GM12878 (cell line): Measurements from ENCODE around the gene AOPEP. TPM values are rescaled to one million over a fixed set of nuclear protein-coding genes. Genes with fewer than 3 reads are reported as not detected.

Source experiments
- ATAC-seq: fragments of 200-7000 bp; cut with Tn5 transposase; 3 replicates; pipeline ENCODE4 v1.9.1; 2020; ENCODE audit warnings: mild to moderate bottlenecking, moderate library complexity
- BruUV-seq: library from RNA; stranded (reverse); fragments of 400-500 nt; replicated peaks from 2 replicates; lab custom pipeline; 2021; lab: Mats Ljungman, UMichigan
- CTCF ChIA-PET: fragments of 300-600 bp; sonication (Branson Sonifier 250); formaldehyde crosslinking; extraction: SDS; loops from one replicate; lab custom pipeline; 2021; ENCODE audit warnings: inconsistent platforms; lab: Yijun Ruan, JAX
- POLR2A ChIA-PET: fragments of 350-600 bp; formaldehyde crosslinking; extraction: SDS; loops from one replicate; lab custom pipeline; 2021; ENCODE audit warnings: inconsistent platforms; lab: Charles Lee
- RAD21 ChIA-PET: fragments of 300-600 bp; sonication (Branson Sonifier 250); formaldehyde crosslinking; loops from one replicate; lab custom pipeline; 2023; ENCODE audit warnings: antibody characterized with exemption; ENCODE audit not compliant: unreplicated experiment; lab: Charles Lee
- SMC1A ChIA-PET: fragments of 300-600 bp; sonication (Branson Sonifier 250); formaldehyde crosslinking; loops from one replicate; lab custom pipeline; 2023; ENCODE audit not compliant: unreplicated experiment, uncharacterized antibody; lab: Charles Lee
- DNase-seq: peaks from one replicate; pipeline ENCODE4 v3.0.0-alpha.2; 2011; ENCODE audit warnings: low read depth, low spot score
- FAIRE-seq: peaks from 3 replicates; lab custom pipeline; 2011; peaks lifted over from hg19 to GRCh38; lab: Jason Lieb, UNC
- H2AFZ ChIP-seq: 2 replicates; pipeline ENCODE4 v1.6.0; 2011; ENCODE audit warnings: low read depth, low read length, control low read depth; ENCODE audit not compliant: control insufficient read depth
- H3K27ac ChIP-seq: 2 replicates; pipeline ENCODE4 v1.5.1; 2011; ENCODE audit warnings: control low read depth; ENCODE audit not compliant: control insufficient read depth, insufficient read depth
- H3K27me3 ChIP-seq, 2 experiments: replicated peaks in 1 of 2; 2 replicates each; pipeline versions ENCODE4 v1.6.0 to v1.6.1; 2011; ENCODE audit warnings: low read length in 1 of 2; ENCODE audit not compliant: control insufficient read depth in 2 of 2, insufficient read depth in 2 of 2
- H3K36me3 ChIP-seq, 2 experiments: 2 replicates each; pipeline ENCODE4 v1.5.1; 2011; ENCODE audit warnings: low read length in 1 of 2; ENCODE audit not compliant: control insufficient read depth in 2 of 2, insufficient read depth in 2 of 2
- H3K4me1 ChIP-seq: 2 replicates; pipeline ENCODE4 v1.6.1; 2011; ENCODE audit warnings: mild to moderate bottlenecking, low read length, moderate library complexity, mixed read lengths; ENCODE audit not compliant: control insufficient read depth, insufficient read depth
- H3K4me2 ChIP-seq: 2 replicates; pipeline ENCODE4 v1.6.0; 2011; ENCODE audit warnings: control low read depth; ENCODE audit not compliant: control insufficient read depth, insufficient read depth
- H3K4me3 ChIP-seq: fragments of 200-600 bp; sonication (generic); 2 replicates; pipeline ENCODE4 v1.5.1; 2016
- H3K79me2 ChIP-seq: 2 replicates; pipeline ENCODE4 v1.6.0; 2011; ENCODE audit warnings: low read length; ENCODE audit not compliant: control insufficient read depth, insufficient read depth
- H3K9ac ChIP-seq: 2 replicates; pipeline ENCODE4 v1.8.0; 2011; ENCODE audit warnings: low read length, control low read depth, mixed read lengths; ENCODE audit not compliant: control insufficient read depth, insufficient read depth
- H3K9me3 ChIP-seq: replicated peaks from 3 replicates; pipeline ENCODE4 v1.5.1; 2011; ENCODE audit warnings: mild to moderate bottlenecking, low read length; ENCODE audit not compliant: control insufficient read depth, insufficient read depth
- H4K20me1 ChIP-seq: 2 replicates; pipeline ENCODE4 v1.6.0; 2011; ENCODE audit not compliant: control insufficient read depth, insufficient read depth
- BCL3 ChIP-seq: IDR thresholded peaks from 2 replicates; pipeline ENCODE4 v1.6.1; 2011; ENCODE audit warnings: borderline replicate concordance, low read depth, mild to moderate bottlenecking, moderate library complexity, low read length; ENCODE audit not compliant: insufficient read depth, poor library complexity, severe bottlenecking
- BCLAF1 ChIP-seq: fragments of 450-650 bp; IDR thresholded peaks from 2 replicates; pipeline ENCODE4 v1.6.1; 2017; ENCODE audit warnings: antibody characterized with exemption, mild to moderate bottlenecking, moderate library complexity
- BMI1 ChIP-seq: fragments of 450-650 bp; IDR thresholded peaks from 2 replicates; pipeline ENCODE4 v1.6.1; 2016; ENCODE audit warnings: mild to moderate bottlenecking, moderate library complexity, borderline replicate concordance
- CBX3 ChIP-seq: fragments of 200-600 bp; sonication (generic); IDR thresholded peaks from 2 replicates; pipeline ENCODE4 v1.6.1; 2016; ENCODE audit warnings: low read depth, borderline replicate concordance
- CTCF ChIP-seq, 3 experiments: IDR thresholded peaks in 2 of 3; conservative IDR thresholded peaks in 1 of 3; 2 replicates each; pipeline ENCODE4 v1.5.1; 2011; ENCODE audit warnings: low read depth in 3 of 3, low read length in 3 of 3, mild to moderate bottlenecking in 3 of 3, control low read depth in 2 of 3, moderate library complexity in 2 of 3, inconsistent platforms in 1 of 3, mixed read lengths in 1 of 3; ENCODE audit not compliant: control insufficient read depth in 2 of 3, insufficient read depth in 1 of 3; ENCODE audit errors: extremely low read depth in 1 of 3
- EGR1 ChIP-seq, 2 experiments: IDR thresholded peaks; 1 replicate in 1 of 2; 2 replicates in 1 of 2; pipeline ENCODE4 v1.6.1; 2011 to 2012; ENCODE audit warnings: low read depth in 2 of 2, low read length in 2 of 2, borderline replicate concordance in 1 of 2, mild to moderate bottlenecking in 1 of 2, moderate library complexity in 1 of 2
- EZH2 ChIP-seq: IDR thresholded peaks from 2 replicates; pipeline ENCODE4 v1.6.1; 2012; ENCODE audit warnings: low read depth, mild to moderate bottlenecking, control low read depth, inconsistent platforms, low read length, borderline replicate concordance; ENCODE audit not compliant: control insufficient read depth
- FOXM1 ChIP-seq: IDR thresholded peaks from 2 replicates; pipeline ENCODE4 v1.6.1; 2012; ENCODE audit warnings: low read depth, mild to moderate bottlenecking, inconsistent platforms, low read length, moderate library complexity
- GATAD2B ChIP-seq: fragments of 450-650 bp; conservative IDR thresholded peaks from 2 replicates; pipeline ENCODE4 v1.6.1; 2017; ENCODE audit warnings: low read depth, mild to moderate bottlenecking, moderate library complexity
- KLF5 ChIP-seq: fragments of 450-650 bp; IDR thresholded peaks from 2 replicates; pipeline ENCODE4 v1.6.1; 2014; ENCODE audit warnings: mild to moderate bottlenecking; ENCODE audit not compliant: partially characterized antibody
- RAD21 ChIP-seq: IDR thresholded peaks from 2 replicates; pipeline ENCODE4 v1.6.1; 2011; ENCODE audit warnings: mild to moderate bottlenecking, low read depth, low read length, moderate library complexity; ENCODE audit not compliant: insufficient read depth
- RBBP5 ChIP-seq: fragments of 200-600 bp; sonication (generic); conservative IDR thresholded peaks from 2 replicates; pipeline ENCODE4 v1.6.1; 2016
- SIN3A ChIP-seq: IDR thresholded peaks from 2 replicates; pipeline ENCODE4 v1.6.1; 2012; ENCODE audit warnings: low read depth, low read length, improper control_type of control experiment
- SIX5 ChIP-seq: IDR thresholded peaks from 2 replicates; pipeline ENCODE4 v1.6.1; 2011; ENCODE audit warnings: mild to moderate bottlenecking, low read depth, low read length, moderate library complexity; ENCODE audit not compliant: severe bottlenecking
- SREBF2 ChIP-seq: IDR thresholded peaks from 2 replicates; pipeline ENCODE4 v1.6.1; 2012; ENCODE audit warnings: mild to moderate bottlenecking, low read length
- SRF ChIP-seq, 2 experiments: IDR thresholded peaks; 2 replicates each; pipeline ENCODE4 v1.6.1; 2011; ENCODE audit warnings: low read depth in 2 of 2, low read length in 2 of 2, mild to moderate bottlenecking in 1 of 2, moderate library complexity in 1 of 2
- TARDBP ChIP-seq: IDR thresholded peaks from 2 replicates; pipeline ENCODE4 v1.6.1; 2016; ENCODE audit warnings: borderline replicate concordance
- TCF3 ChIP-seq: IDR thresholded peaks from 2 replicates; pipeline ENCODE4 v1.6.1; 2012; ENCODE audit warnings: low read depth, mild to moderate bottlenecking, low read length, borderline replicate concordance; ENCODE audit not compliant: insufficient read depth
- WGBS: methylation state at CpG from one replicate; pipeline ENCODE4 v1.1.6; 2016; ENCODE audit warnings: low lambda C conversion rate; ENCODE audit not compliant: insufficient replicate concordance, insufficient coverage; ENCODE audit errors: missing lambda C conversion rate; 5-methylcytosine and 5-hydroxymethylcytosine counted together
- in situ Hi-C: fragments of 300-500 bp; cut with MboI; formaldehyde crosslinking; loops from 9 replicates; pipeline ENCODE4 v1.14.3; 2018; ENCODE audit warnings: mixed read lengths
- intact Hi-C: fragments of 100-400 bp; cut with micrococcal nuclease; formaldehyde crosslinking; loops from one replicate; pipeline ENCODE4 v1.14.2; 2022; ENCODE audit not compliant: unreplicated experiment
- polyA plus RNA-seq, 11 experiments: library from polyadenylated mRNA; depleted of rRNA in 4 of 11; unstranded in 6 of 11; stranded (reverse) in 5 of 11; fragments of >200 nt; fragmentation: Nextera tagmentation in 4 of 11; fragmentation: Illumina TruSeq in 1 of 11; extraction: Ambion mirVana in 4 of 11; extraction: Trizol in 1 of 11; gene quantifications; 1 replicate in 1 of 11; 2 replicates in 10 of 11; pipeline versions ENCODE4 v1.2.1 to v1.2.3, GENCODE V29; 2011 to 2016; ENCODE audit warnings: inconsistent platforms in 2 of 11, missing spikeins in 2 of 11, low read depth in 1 of 11
- total RNA-seq, 4 experiments: library from RNA; depleted of rRNA in 3 of 4; stranded (reverse); fragments of >200 nt in 3 of 4; fragmentation: Illumina TruSeq in 1 of 4; extraction: Trizol in 1 of 4; gene quantifications; 2 replicates each; pipeline versions ENCODE4 v1.2.1 to v1.2.3, GENCODE V29; 2013 to 2021

The AOPEP gene
- total and polyA plus RNA-seq, 10 of the 15 experiments (the other 5 are each of a cell fraction or from before 2014, with no cell fraction given) = 2.3 to 16.9 (median 10.1) TPM

- ATAC-seq (no peak), FAIRE-seq (no peak), DNase-seq (no peak)
- H3K4me1 ChIP-seq = no peaks in the 10 kb centered on the region
- H4K20me1 ChIP-seq = no peaks in the 10 kb centered on the region
- no peaks in the 10 kb centered on the region for H3K79me2 ChIP-seq
- 89% methylated on average over 11 of the region's 11 CpGs for WGBS
- in situ Hi-C loops = no loop called here
- ChIA-PET POLR2A (interaction anchor here (0.5 kb wide), 1 partner anchor 1295 kb away, joined by 3 read pairs; no protein-coding TSS in a partner anchor), RAD21 (no interaction called here), SMC1A (no interaction called here), CTCF (no interaction called here)
- H3K36me3 ChIP-seq = no peaks in the 10 kb centered on the region; a peak in 2 of 4 replicates
- no peak overlapping the region for H2AFZ ChIP-seq
- no peak overlapping the region for H3K9ac ChIP-seq
- no TSS peak for BruUV-seq
- intact Hi-C loops = no loop called here
- no peaks in the 10 kb centered on the region for H3K9me3 ChIP-seq
- H3K27ac ChIP-seq = no peak overlapping the region
- H3K4me3 ChIP-seq = no peak overlapping the region
- no peaks in the 10 kb centered on the region for H3K27me3 ChIP-seq
- H3K4me2 ChIP-seq = no peak overlapping the region
- TF ChIP-seq RAD21 = no peak
- TF ChIP-seq GATAD2B = no peak
- TF ChIP-seq SREBF2 = no peak
- no peak for TF ChIP-seq CTCF (IDR thresholded peaks at IDR 0.05 in 2 of 3, conservative IDR thresholded peaks at IDR 0.05 in 1 of 3; ENCODE audit: control insufficient read depth in 2 of 3, extremely low read depth in 1 of 3, insufficient read depth in 1 of 3, low read depth in 3 of 3, low read length in 3 of 3)
- no peak for TF ChIP-seq SIX5
- TF ChIP-seq BCL3 = no peak
- no peak for TF ChIP-seq KLF5
- TF ChIP-seq EZH2 = no peak
- TF ChIP-seq BCLAF1 = no peak
- no peak for TF ChIP-seq SIN3A
- no peak for TF ChIP-seq TARDBP
- TF ChIP-seq FOXM1 = no peak
- TF ChIP-seq TCF3 = no peak
- TF ChIP-seq SRF (IDR thresholded peaks at IDR 0.05; ENCODE audit: low read depth in 2 of 2, low read length in 2 of 2) = no peak
- no peak for TF ChIP-seq RBBP5
- no peak for TF ChIP-seq CBX3
- TF ChIP-seq EGR1 (IDR thresholded peaks at IDR 0.05; ENCODE audit: borderline replicate concordance in 1 of 2, low read depth in 2 of 2, low read length in 2 of 2) = no peak
- TF ChIP-seq BMI1 = no peak
These were observed 197.0 kb downstream of the AOPEP start for GRCh38 chr9:94923326-94924089.
